GM13976 (cell line): ENCODE data around the gene OR2W1.

Experiments
- DNase-seq: peaks from one replicate; pipeline ENCODE4 v3.0.0; 2012; ENCODE audit warnings: low spot score
- CTCF ChIP-seq: IDR thresholded peaks from 2 replicates; pipeline ENCODE4 v1.5.1; 2012; ENCODE audit warnings: borderline replicate concordance, mild to moderate bottlenecking; ENCODE audit not compliant: insufficient read depth; ENCODE audit errors: extremely low read depth, missing control alignments, control extremely low read depth
- in situ Hi-C: fragments of 300-500 bp; cut with MboI; formaldehyde crosslinking; loops from one replicate; pipeline ENCODE4 v1.12.0; 2022; ENCODE audit warnings: low sequenced_read_pairs, mixed read lengths, inconsistent platforms; ENCODE audit not compliant: unreplicated experiment

Gene OR2W1

GRCh38 chr6:29008089-29008488, 36.9 kb downstream of the OR2W1 start:
- in situ Hi-C loops, result no loop called here
- DNase-seq, result no peak
- TF ChIP-seq CTCF, result no peak

GRCh38 chr6:29005183-29005885, 39.6 kb downstream of the OR2W1 start, which contains the start of gene ZNF311:
Gene ZNF311, minus strand, starts transcription at chr6:29005315. Its CDS starts 1,361 bp downstream, at chr6:29003954.
- no peak for TF ChIP-seq CTCF
- DNase-seq, result no peak
- in situ Hi-C loops, result no loop called here

GRCh38 chr6:28996844-28997510, 48.0 kb downstream of the OR2W1 start:
- no peak for DNase-seq
- in situ Hi-C loops, result no loop called here
- no peak for TF ChIP-seq CTCF

- no peak for TF ChIP-seq CTCF
- in situ Hi-C loops, result no loop called here
- no peak for DNase-seq
Measured at GRCh38 chr6:28995093-28995650, 49.8 kb downstream of the OR2W1 start.
